DND-41 (cell line): ENCODE results near the gene FTO.

Experiments used
- CTCF ChIP-seq: IDR thresholded peaks from 2 replicates; pipeline ENCODE4 v1.5.1; 2012; ENCODE audit warnings: borderline replicate concordance, low read length, moderate library complexity, mild to moderate bottlenecking; ENCODE audit not compliant: poor library complexity, severe bottlenecking; ENCODE audit errors: extremely low read depth
- EZH2 ChIP-seq: IDR thresholded peaks from 3 replicates; pipeline ENCODE4 v1.6.1; 2012; ENCODE audit warnings: borderline replicate concordance, low read depth, mild to moderate bottlenecking, moderate library complexity, low read length, inconsistent platforms; ENCODE audit not compliant: severe bottlenecking

DNA sequence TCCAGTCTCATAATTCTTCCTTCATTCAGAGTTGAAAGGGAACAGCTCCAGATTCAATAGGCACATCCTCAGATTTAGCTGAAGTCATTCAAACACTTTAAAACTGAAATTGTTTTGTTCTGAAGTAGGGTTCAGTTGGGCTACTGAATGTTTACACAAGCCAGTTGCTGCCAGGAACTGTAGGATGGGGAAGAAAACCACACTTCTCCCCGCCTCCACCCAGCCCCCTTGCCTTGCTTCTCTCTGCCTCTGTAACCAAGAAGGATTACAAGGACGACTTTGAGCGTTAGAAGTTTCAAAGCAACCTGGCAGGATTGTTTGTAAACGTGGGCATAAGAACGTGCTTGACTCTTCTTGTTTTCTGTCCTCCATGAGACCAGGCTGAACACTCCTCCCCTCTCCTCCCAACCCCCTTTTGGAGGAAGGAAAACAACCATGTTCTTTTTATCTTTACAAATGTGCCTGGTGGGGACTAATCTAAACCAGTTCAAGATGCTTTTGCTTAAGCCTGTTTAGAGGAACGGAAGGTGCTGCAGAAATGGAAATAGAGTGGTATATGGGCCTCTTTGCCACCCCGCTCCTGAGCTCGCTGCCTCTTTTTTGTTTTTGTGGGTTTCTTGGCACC, 287.9 kb downstream of the FTO start:
- TF ChIP-seq CTCF = no peak
- TF ChIP-seq EZH2 = no peak
